ENCODE measurements around the gene SCGB3A2.

The SCGB3A2 gene

GRCh38 chr5:147854894-147855773 lies 23.4 kb upstream of the SCGB3A2 start:
- DNase-seq (ENCODE audit: low spot score), result no peak
- no peak for TF ChIP-seq CTCF (IDR thresholded peaks at IDR 0.05; ENCODE audit: extremely low read depth, missing control alignments)

GRCh38 chr5:147855774-147856069 lies 22.8 kb upstream of the SCGB3A2 start:
- DNase-seq (ENCODE audit: low spot score), result no peak
- TF ChIP-seq CTCF (IDR thresholded peaks at IDR 0.05; ENCODE audit: extremely low read depth, missing control alignments), result no peak

GRCh38 chr5:147856801-147857200 lies 21.7 kb upstream of the SCGB3A2 start:
- no peak for DNase-seq (ENCODE audit: low spot score)
- no peak for TF ChIP-seq CTCF (IDR thresholded peaks at IDR 0.05; ENCODE audit: extremely low read depth, missing control alignments)

- DNase-seq (ENCODE audit: low spot score), result peak; percentile 26
Measured at GRCh38 chr5:147857302-147858129, 21.0 kb upstream of the SCGB3A2 start.

GRCh38 chr5:147858565-147858964 lies 19.9 kb upstream of the SCGB3A2 start:
- TF ChIP-seq CTCF (IDR thresholded peaks at IDR 0.05; ENCODE audit: extremely low read depth, missing control alignments), result no peak
- DNase-seq (ENCODE audit: low spot score), result no peak

More at GRCh38 chr5:147857302-147858129, 21.0 kb upstream of the SCGB3A2 start:
- peak; percentile 61 for TF ChIP-seq CTCF (IDR thresholded peaks at IDR 0.05; ENCODE audit: extremely low read depth, missing control alignments)

- DNase-seq (ENCODE audit: low spot score), result no peak
- no peak for TF ChIP-seq CTCF (IDR thresholded peaks at IDR 0.05; ENCODE audit: extremely low read depth, missing control alignments)
Measured at GRCh38 chr5:147859962-147860640, 18.4 kb upstream of the SCGB3A2 start.

All from GM20000 (cell line).